Amniotic epithelial cell (primary cell): ENCODE data around the gene RNF213.

Source experiments
- DNase-seq: peaks from one replicate; pipeline ENCODE4 v3.0.0-alpha.2; 2010; ENCODE audit warnings: low read depth

RNF213 gene

GRCh38 chr17:80419255-80419654 lies 158.6 kb downstream of the RNF213 start:
- no peak for DNase-seq

GRCh38 chr17:80421381-80422090 lies 160.9 kb downstream of the RNF213 start:
- DNase-seq, result no peak

GRCh38 chr17:80422276-80422675 lies 161.6 kb downstream of the RNF213 start:
- DNase-seq, result no peak

- no peak for DNase-seq
Measured at GRCh38 chr17:80422981-80423380, 162.3 kb downstream of the RNF213 start.

- no peak for DNase-seq
Measured at GRCh38 chr17:80423536-80424225, 163.0 kb downstream of the RNF213 start.

- DNase-seq, result no peak
Measured at GRCh38 chr17:80424261-80424660, 163.6 kb downstream of the RNF213 start.

GRCh38 chr17:80424878-80425765 lies 164.5 kb downstream of the RNF213 start:
- DNase-seq, result no peak

GRCh38 chr17:80425835-80426426 lies 165.3 kb downstream of the RNF213 start:
- no peak for DNase-seq

GRCh38 chr17:80426671-80427326 lies 166.1 kb downstream of the RNF213 start:
- DNase-seq, result peak; percentile 31

- no peak for DNase-seq
Measured at GRCh38 chr17:80427366-80428282, 167.0 kb downstream of the RNF213 start.

- DNase-seq, result no peak
Measured at GRCh38 chr17:80428363-80428762, 167.7 kb downstream of the RNF213 start.

- no peak for DNase-seq
Measured at GRCh38 chr17:80428796-80429195, 168.1 kb downstream of the RNF213 start.

GRCh38 chr17:80429356-80430275 lies 169.0 kb downstream of the RNF213 start:
- no peak for DNase-seq

GRCh38 chr17:80430446-80431245 lies 170.0 kb downstream of the RNF213 start:
- DNase-seq, result no peak

GRCh38 chr17:80431246-80432195 lies 170.9 kb downstream of the RNF213 start:
- no peak for DNase-seq

- DNase-seq, result no peak
Measured at GRCh38 chr17:80432350-80432955, 171.8 kb downstream of the RNF213 start.

- no peak for DNase-seq
Measured at GRCh38 chr17:80432961-80433550, 172.4 kb downstream of the RNF213 start.
